Common myeloid progenitor, CD34-positive (primary cell): Measurements from ENCODE around the gene WSCD2.

Experiments
- CTCF ChIA-PET: fragments of 350-600 bp; sonication (Branson Sonifier 250); formaldehyde crosslinking; loops from one replicate; lab custom pipeline; 2021; ENCODE audit warnings: antibody characterized with exemption; lab: Charles Lee
- POLR2A ChIA-PET: fragments of 350-600 bp; sonication (Branson Sonifier 250); formaldehyde crosslinking; loops from one replicate; lab custom pipeline; 2021; ENCODE audit warnings: antibody characterized with exemption; lab: Charles Lee
- DNase-seq, 3 donors: peaks; one replicate each; pipeline versions ENCODE4 v3.0.0 to v3.0.0-alpha.2; 2013
- H3K27ac ChIP-seq, 2 experiments: 1 replicate in 1 of 2; 2 replicates in 1 of 2; pipeline ENCODE4 v1.7.0; 2013; ENCODE audit warnings: inconsistent platforms in 2 of 2, low read length in 2 of 2, mild to moderate bottlenecking in 2 of 2, low read depth in 1 of 2, moderate library complexity in 1 of 2; ENCODE audit not compliant: severe bottlenecking in 2 of 2, insufficient read depth in 1 of 2, poor library complexity in 1 of 2
- H3K27me3 ChIP-seq, 5 experiments: replicated peaks in 2 of 5; 1 replicate in 3 of 5; 2 replicates in 2 of 5; pipeline versions ENCODE4 v1.6.1 to v1.7.0; 2013; ENCODE audit warnings: low read length in 4 of 5, mild to moderate bottlenecking in 2 of 5, moderate library complexity in 2 of 5, inconsistent platforms in 1 of 5; ENCODE audit not compliant: insufficient read depth in 5 of 5, control insufficient read depth in 4 of 5
- H3K36me3 ChIP-seq, 4 experiments: 1 replicate in 2 of 4; 2 replicates in 2 of 4; pipeline versions ENCODE4 v1.6.1 to v1.7.0; 2013; ENCODE audit warnings: low read length in 3 of 4, control low read depth in 1 of 4, mild to moderate bottlenecking in 1 of 4; ENCODE audit not compliant: control insufficient read depth in 4 of 4, insufficient read depth in 4 of 4
- H3K4me1 ChIP-seq, 4 experiments: 1 replicate in 3 of 4; 2 replicates in 1 of 4; pipeline versions ENCODE4 v1.6.1 to v1.7.1; 2013; ENCODE audit warnings: low read length in 3 of 4, mild to moderate bottlenecking in 3 of 4, control low read depth in 1 of 4, inconsistent platforms in 1 of 4, moderate library complexity in 1 of 4; ENCODE audit not compliant: control insufficient read depth in 4 of 4, insufficient read depth in 4 of 4; ENCODE audit errors: control extremely low read depth in 1 of 4
- H3K4me3 ChIP-seq, 7 experiments: 1 replicate in 4 of 7; 2 replicates in 3 of 7; pipeline versions ENCODE4 v1.5.1 to v1.7.0; 2013; ENCODE audit warnings: mild to moderate bottlenecking in 7 of 7, low read length in 6 of 7, moderate library complexity in 6 of 7, inconsistent platforms in 2 of 7, low read depth in 2 of 7, control low read depth in 1 of 7; ENCODE audit not compliant: insufficient read depth in 4 of 7, control insufficient read depth in 1 of 7; ENCODE audit errors: extremely low read depth in 1 of 7
- H3K9me3 ChIP-seq, 5 experiments: 1 replicate in 4 of 5; 2 replicates in 1 of 5; pipeline versions ENCODE4 v1.6.1 to v1.7.1; 2013; ENCODE audit warnings: low read length in 4 of 5, mild to moderate bottlenecking in 2 of 5, inconsistent platforms in 1 of 5, low read depth in 1 of 5, moderate library complexity in 1 of 5; ENCODE audit not compliant: control insufficient read depth in 4 of 5, insufficient read depth in 2 of 5; ENCODE audit errors: control extremely low read depth in 1 of 5
- WGBS: methylation state at CpG from one replicate; pipeline ENCODE4 v1.1.5; 2013; ENCODE audit not compliant: insufficient coverage; 5-methylcytosine and 5-hydroxymethylcytosine counted together

WSCD2 gene

DNA sequence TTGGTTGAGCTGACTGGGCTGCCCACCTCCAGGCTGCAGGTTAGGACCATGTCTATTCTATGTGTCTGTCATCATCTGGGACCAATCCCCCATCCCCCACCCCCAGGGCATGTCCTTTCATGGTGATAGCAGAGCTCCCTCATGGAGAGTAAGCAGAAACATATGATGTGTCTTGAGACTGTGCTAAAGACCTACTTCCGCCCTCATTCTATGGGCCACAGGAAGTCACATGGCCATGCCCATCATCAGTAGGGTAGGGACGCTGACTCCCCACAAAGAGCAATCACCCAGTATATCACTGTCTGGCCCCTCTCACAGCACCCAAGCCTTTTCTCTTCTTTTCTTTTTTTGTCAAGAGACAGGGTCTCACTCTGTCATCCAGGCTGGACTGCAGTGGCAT is 110.3 kb downstream of the WSCD2 start:
- no peaks in the 10 kb centered on the region for H3K36me3 ChIP-seq
- no peak overlapping the region for H3K27ac ChIP-seq
- H3K4me1 ChIP-seq = no peaks in the 10 kb centered on the region
- 72% methylated on average over 2 of the region's 2 CpGs for WGBS
- H3K9me3 ChIP-seq = peaks cover 0 to 5% (median 0%) of the 10 kb centered on the region in 5 experiments
- peaks cover 0 to 24% (median 0%) of the 10 kb centered on the region in 5 experiments for H3K27me3 ChIP-seq
- DNase-seq = no peak
- no peak overlapping the region for H3K4me3 ChIP-seq
- ChIA-PET POLR2A (no interaction called here), CTCF (interaction anchor here (1.4 kb wide), 1 partner anchor 273 kb away, joined by 4 read pairs; no protein-coding TSS in a partner anchor)

DNA sequence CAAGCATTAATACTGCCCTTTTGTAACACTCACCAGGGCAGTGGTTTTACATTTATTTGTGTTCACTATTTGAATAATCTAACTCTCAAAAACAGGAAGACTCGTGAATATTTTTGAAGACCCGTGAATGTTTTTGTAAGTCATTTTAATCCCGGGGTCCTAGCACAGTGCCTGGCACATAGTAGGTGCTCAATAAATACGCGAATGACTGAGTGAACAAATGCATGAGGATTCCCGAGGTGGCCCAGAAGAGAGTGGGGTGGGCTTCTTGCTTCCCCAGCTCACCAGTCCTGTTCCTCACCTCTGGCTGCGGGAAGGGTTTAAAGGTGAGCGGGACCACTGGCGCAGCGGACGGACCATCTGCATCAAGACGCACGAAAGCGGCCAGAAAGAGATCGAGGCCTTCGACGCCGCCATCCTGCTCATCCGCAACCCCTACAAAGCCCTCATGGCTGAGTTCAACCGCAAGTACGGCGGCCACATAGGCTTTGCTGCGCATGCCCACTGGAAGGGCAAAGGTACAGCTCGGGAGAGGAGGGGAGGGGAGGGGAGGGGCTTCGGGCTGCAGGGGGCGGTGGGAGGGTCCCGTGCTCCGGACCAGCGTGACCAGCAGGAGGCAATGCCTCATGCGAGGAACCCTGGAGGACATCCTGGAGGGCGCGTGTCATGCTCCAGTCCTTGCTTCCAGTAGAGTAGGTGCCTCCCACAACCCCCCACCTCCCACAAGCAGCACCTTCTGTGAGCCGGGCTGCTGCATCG is 111.1 kb downstream of the WSCD2 start:
- Histone ChIP-seq H3K27me3 (peaks cover 0 to 24% (median 0%) of the 10 kb centered on the region in 5 experiments), H3K36me3 (no peaks in the 10 kb centered on the region), H3K9me3 (peaks cover 0 to 5% (median 0%) of the 10 kb centered on the region in 5 experiments), H3K4me1 (no peaks in the 10 kb centered on the region), H3K27ac (no peak overlapping the region), H3K4me3 (no peak overlapping the region)
- POLR2A ChIA-PET = no interaction called here
- DNase-seq = no peak
- 73% methylated on average over 17 of the region's 34 CpGs for WGBS
- CTCF ChIA-PET = interaction anchor here (1.4 kb wide), 1 partner anchor 272 kb away, joined by 4 read pairs; no protein-coding TSS in a partner anchor

DNA sequence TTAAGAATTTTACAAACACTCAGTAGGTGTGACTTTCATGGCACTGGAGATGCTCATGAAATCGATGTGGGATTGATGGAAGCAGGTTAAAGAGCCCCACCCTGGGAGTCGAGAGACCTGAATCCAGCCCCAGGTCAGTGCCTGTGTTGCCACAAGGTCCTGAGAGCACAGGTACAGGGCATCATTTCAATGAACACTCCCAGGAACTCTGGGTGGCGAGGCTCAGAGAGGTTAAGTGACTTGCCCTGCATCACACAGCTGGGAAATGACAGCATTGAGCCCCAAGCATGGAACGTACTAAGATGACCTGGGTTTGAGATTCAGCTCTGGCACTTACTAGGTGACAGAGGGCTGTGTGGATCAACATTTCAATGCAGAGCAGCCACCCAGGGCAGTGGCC is 111.8 kb downstream of the WSCD2 start:
- Histone ChIP-seq H3K9me3 (peaks cover 0 to 5% (median 0%) of the 10 kb centered on the region in 5 experiments), H3K27ac (no peak overlapping the region), H3K4me1 (no peaks in the 10 kb centered on the region), H3K27me3 (peaks cover 0 to 24% (median 0%) of the 10 kb centered on the region in 5 experiments), H3K36me3 (no peaks in the 10 kb centered on the region), H3K4me3 (no peak overlapping the region)
- DNase-seq = no peak
- ChIA-PET POLR2A (no interaction called here), CTCF (interaction anchor here (0.8 kb wide), 1 partner anchor 92 kb away, joined by 3 read pairs; no protein-coding TSS in a partner anchor)
- WGBS = 90% methylated on average over 4 of the region's 4 CpGs

DNA sequence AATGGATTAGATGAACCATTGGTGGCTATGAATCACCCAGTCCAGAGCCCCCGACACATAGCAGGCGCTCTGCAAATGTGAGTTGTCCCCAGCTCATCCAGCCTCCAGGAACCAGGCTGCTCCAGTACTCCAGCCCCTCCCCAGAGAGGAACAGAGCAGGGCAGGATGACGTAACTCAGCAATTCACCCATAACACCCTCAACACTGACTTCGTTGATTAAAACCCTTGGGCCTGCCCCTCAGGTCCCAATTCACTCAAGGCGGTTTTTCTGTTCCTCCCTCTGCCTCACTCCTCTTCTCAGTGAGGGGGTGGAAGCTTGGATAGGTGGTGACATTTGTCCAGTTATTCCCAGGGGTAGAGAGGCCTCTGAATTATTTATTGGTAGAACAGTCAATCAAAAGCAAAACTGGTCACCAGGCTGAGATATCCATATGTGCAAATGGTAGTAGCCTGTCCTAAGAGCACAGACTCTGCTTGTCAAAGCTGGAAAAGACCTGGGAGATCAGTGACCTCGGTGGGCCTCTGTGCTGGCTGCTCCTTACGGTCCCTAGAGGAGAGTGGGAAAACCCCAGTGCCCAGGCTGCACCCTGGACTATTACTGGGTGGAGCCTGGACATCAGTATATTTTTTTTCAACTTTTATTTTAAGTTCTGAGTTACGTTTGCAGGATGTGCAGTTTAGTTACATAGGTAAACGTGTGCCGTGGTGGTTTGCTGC is 113.1 kb downstream of the WSCD2 start:
- 89% methylated on average over 5 of the region's 10 CpGs for WGBS
- ChIA-PET POLR2A (no interaction called here), CTCF (interaction anchor here (0.6 to 1.0 kb wide), 3 partner anchors 8 to 91 kb away, joined by 3 read pairs; no protein-coding TSS in a partner anchor)
- Histone ChIP-seq H3K4me3 (no peak overlapping the region), H3K36me3 (no peaks in the 10 kb centered on the region), H3K27me3 (peaks cover 0 to 18% (median 0%) of the 10 kb centered on the region in 5 experiments), H3K27ac (no peak overlapping the region), H3K9me3 (peaks cover 0 to 5% (median 0%) of the 10 kb centered on the region in 5 experiments), H3K4me1 (no peaks in the 10 kb centered on the region)
- no peak for DNase-seq

DNA sequence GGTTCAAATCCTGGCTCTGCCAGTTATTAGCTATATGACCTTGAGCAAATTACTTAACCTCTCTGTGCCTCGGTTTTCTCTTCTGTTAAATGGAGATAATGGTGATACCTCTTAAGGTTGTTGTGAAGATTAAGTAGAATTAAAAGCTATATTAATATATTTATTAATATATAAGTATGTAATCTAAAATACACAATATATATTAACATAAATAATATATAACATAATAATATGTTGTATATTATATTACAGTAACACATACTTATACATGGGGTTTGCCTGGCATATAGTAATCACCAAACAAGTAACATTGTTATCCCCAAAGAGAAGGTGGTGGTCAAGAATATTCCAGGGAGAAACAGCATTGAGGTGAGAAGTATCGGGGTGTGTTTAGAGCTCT is 118.0 kb downstream of the WSCD2 start:
- no peaks in the 10 kb centered on the region for H3K27me3 ChIP-seq
- H3K36me3 ChIP-seq = no peaks in the 10 kb centered on the region
- ChIA-PET POLR2A (interaction anchor here (0.7 kb wide), 1 partner anchor 9 kb away, joined by 3 read pairs; no protein-coding TSS in a partner anchor), CTCF (interaction anchor here (1.0 to 1.3 kb wide), 2 partner anchors 19 to 23 kb away, joined by 3 to 5 read pairs; no protein-coding TSS in a partner anchor)
- no peaks in the 10 kb centered on the region for H3K9me3 ChIP-seq
- DNase-seq = no peak
- H3K4me1 ChIP-seq = no peaks in the 10 kb centered on the region
- WGBS = 100% methylated on average over 1 of the region's 2 CpGs
- no peak overlapping the region for H3K27ac ChIP-seq
- H3K4me3 ChIP-seq = no peak overlapping the region

DNA sequence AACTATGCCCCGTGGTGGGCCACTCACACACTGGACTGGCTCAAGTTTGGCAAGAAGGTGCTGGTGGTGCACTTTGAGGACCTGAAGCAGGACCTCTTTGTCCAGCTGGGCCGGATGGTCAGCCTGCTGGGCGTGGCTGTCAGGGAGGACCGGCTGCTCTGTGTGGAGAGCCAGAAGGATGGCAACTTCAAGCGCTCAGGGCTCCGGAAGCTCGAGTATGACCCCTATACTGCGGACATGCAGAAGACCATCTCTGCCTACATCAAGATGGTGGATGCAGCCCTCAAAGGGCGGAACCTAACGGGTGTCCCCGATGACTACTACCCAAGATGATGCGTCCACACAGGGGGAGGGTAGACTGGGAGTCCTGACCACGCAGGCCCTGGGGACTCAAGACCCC is 118.9 kb downstream of the WSCD2 start:
- no peak overlapping the region for H3K27ac ChIP-seq
- H3K36me3 ChIP-seq = no peaks in the 10 kb centered on the region
- ChIA-PET POLR2A (no interaction called here), CTCF (interaction anchor here (1.3 kb wide), 1 partner anchor 22 kb away, joined by 5 read pairs; no protein-coding TSS in a partner anchor)
- WGBS = 97% methylated on average over 12 of the region's 13 CpGs
- no peaks in the 10 kb centered on the region for H3K9me3 ChIP-seq
- H3K4me1 ChIP-seq = peaks cover 0 to 2% (median 2%) of the 10 kb centered on the region in 4 experiments
- no peaks in the 10 kb centered on the region for H3K27me3 ChIP-seq
- no peak overlapping the region for H3K4me3 ChIP-seq
- DNase-seq = no peak
